Fibroblast of skin of abdomen (primary cell): ENCODE measurements around the gene C1QB.

Experiments
- DNase-seq: peaks from one replicate; pipeline ENCODE4 v3.0.0-alpha.2; 2013

Gene C1QB

GRCh38 chr1:22635436-22635835 is 17.6 kb upstream of the C1QB start:
- DNase-seq = no peak

- no peak for DNase-seq
These were observed 16.7 kb upstream of the C1QB start, which contains the start of gene C1QA for GRCh38 chr1:22636353-22636752. C1QA (plus strand) TSS chr1:22636628; CDS start chr1:22637617, 989 bp downstream.

GRCh38 chr1:22636927-22637326 is 16.1 kb upstream of the C1QB start:
- no peak for DNase-seq

GRCh38 chr1:22637907-22638445 is 15.1 kb upstream of the C1QB start:
- DNase-seq = no peak

GRCh38 chr1:22638476-22639234 is 14.4 kb upstream of the C1QB start:
- DNase-seq = no peak

GRCh38 chr1:22639286-22639685 is 13.8 kb upstream of the C1QB start:
- DNase-seq = peak; percentile 79

- DNase-seq = no peak
These were observed 11.8 kb upstream of the C1QB start for GRCh38 chr1:22641247-22641646.

GRCh38 chr1:22641906-22642636 is 11.0 kb upstream of the C1QB start:
- peak; percentile 45 for DNase-seq

GRCh38 chr1:22643381-22643780 is 9.7 kb upstream of the C1QB start, which contains the start of gene C1QC:
C1QC (plus strand) TSS chr1:22643633; CDS start chr1:22644024, 391 bp downstream.
- DNase-seq = no peak

- DNase-seq = no peak
These were observed 9.1 kb upstream of the C1QB start for GRCh38 chr1:22643928-22644327.

- DNase-seq = no peak
These were observed 7.1 kb upstream of the C1QB start for GRCh38 chr1:22645931-22646330.

GRCh38 chr1:22646384-22646783 is 6.7 kb upstream of the C1QB start:
- DNase-seq = no peak

- no peak for DNase-seq
These were observed 2.8 kb upstream of the C1QB start for GRCh38 chr1:22650089-22650693.

- no peak for DNase-seq
These were observed 837 bp upstream of the C1QB start for GRCh38 chr1:22651941-22652856.

GRCh38 chr1:22654692-22655091 is 1.7 kb downstream of the C1QB start:
- DNase-seq = no peak

GRCh38 chr1:22658385-22659163 is 5.5 kb downstream of the C1QB start:
- DNase-seq = no peak

GRCh38 chr1:22660716-22661241 is 7.7 kb downstream of the C1QB start:
- DNase-seq = no peak

- DNase-seq = no peak
These were observed 8.8 kb downstream of the C1QB start for GRCh38 chr1:22661880-22662279.

GRCh38 chr1:22662318-22662717 is 9.3 kb downstream of the C1QB start:
- no peak for DNase-seq

GRCh38 chr1:22662986-22663408 is 10.0 kb downstream of the C1QB start:
- DNase-seq = no peak

- peak; percentile 26 for DNase-seq
These were observed 12.7 kb downstream of the C1QB start for GRCh38 chr1:22665752-22666151.
